Transverse colon (tissue), 4 donors: ENCODE results near the gene UIMC1.

Experiments used
- CTCF ChIP-seq, 5 experiments: fragments of 200-600 bp in 3 of 5; fragments of 450-650 bp in 2 of 5; sonication (generic) in 3 of 5; IDR thresholded peaks; 1 replicate in 2 of 5; 2 replicates in 3 of 5; pipeline ENCODE4 v1.5.1; 2016 to 2017; ENCODE audit warnings: antibody characterized with exemption in 5 of 5, inconsistent platforms in 3 of 5, mild to moderate bottlenecking in 2 of 5, moderate library complexity in 1 of 5
- POLR2A ChIP-seq: fragments of 450-650 bp; IDR thresholded peaks from one replicate; pipeline ENCODE4 v1.6.1; 2016; ENCODE audit warnings: antibody characterized with exemption, mild to moderate bottlenecking, moderate library complexity
- POLR2AphosphoS5 ChIP-seq, 3 donors: sonication (generic); formaldehyde crosslinking; IDR thresholded peaks; one replicate each; pipeline ENCODE4 v1.6.1; 2016; ENCODE audit warnings: antibody characterized with exemption in 3 of 3

GRCh38 chr5:176862330-176862995, 144.1 kb downstream of the UIMC1 start:
- TF ChIP-seq POLR2A: no peak
- no peak for TF ChIP-seq CTCF (IDR thresholded peaks at IDR 0.05)
- TF ChIP-seq POLR2AphosphoS5 (IDR thresholded peaks at IDR 0.05): no peak
